ENCODE measurements around the gene ZCCHC9.
"Not testable (repeated sequence)": the region's sequence is repeated elsewhere in the genome, so short reads cannot be mapped to it uniquely, and the experiment has no call there.

Gene ZCCHC9, protein sequence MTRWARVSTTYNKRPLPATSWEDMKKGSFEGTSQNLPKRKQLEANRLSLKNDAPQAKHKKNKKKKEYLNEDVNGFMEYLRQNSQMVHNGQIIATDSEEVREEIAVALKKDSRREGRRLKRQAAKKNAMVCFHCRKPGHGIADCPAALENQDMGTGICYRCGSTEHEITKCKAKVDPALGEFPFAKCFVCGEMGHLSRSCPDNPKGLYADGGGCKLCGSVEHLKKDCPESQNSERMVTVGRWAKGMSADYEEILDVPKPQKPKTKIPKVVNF

DNA sequence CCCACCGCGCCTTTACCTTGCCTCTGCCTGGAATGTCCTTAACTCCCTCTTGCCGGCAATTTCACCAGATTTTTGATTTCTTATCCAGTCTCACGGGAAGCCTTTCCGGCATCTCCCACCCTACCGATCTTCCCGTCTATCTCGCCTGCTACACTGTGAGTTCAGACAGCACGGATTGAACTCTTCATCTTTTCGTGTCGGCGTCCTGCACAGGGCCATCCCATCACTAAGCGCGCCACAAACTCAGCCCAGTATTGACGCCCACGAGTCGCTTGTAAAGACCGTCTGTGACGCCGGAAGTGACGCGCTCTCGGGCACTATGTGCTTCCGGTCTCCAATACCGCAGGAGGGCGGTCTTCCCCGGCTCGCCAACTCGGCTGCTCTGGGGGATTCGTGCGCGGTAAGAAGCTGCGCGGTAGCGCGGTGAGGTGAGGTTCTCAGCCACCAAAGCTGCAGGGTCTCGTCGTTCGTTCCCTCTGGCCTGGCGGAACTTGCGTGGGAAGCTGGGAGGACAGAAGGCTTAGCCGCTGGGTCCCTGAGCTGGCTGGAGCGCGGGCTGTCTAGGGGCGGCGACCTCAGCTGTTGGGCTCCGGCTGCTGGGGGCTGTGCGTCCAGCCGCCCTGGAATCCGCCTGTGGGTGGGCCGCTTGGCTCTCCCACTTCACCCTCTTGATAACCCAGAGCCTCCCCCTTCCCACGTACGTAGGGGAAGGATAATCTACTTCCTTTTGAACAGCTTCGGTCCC, at the start of gene ZCCHC9:
Gene ZCCHC9, plus strand, starts transcription at position 317 of the 745 bp plus-strand sequence. CDS start 3,171 bp downstream, outside the sequence.
- peak; percentile 78 for DNase-seq

- DNase-seq, result no peak
Measured at GRCh38 chr5:81251922-81252321, 49.5 kb upstream of the ZCCHC9 start.

GRCh38 chr5:81252904-81253303, 48.5 kb upstream of the ZCCHC9 start:
- DNase-seq, result no peak

DNA sequence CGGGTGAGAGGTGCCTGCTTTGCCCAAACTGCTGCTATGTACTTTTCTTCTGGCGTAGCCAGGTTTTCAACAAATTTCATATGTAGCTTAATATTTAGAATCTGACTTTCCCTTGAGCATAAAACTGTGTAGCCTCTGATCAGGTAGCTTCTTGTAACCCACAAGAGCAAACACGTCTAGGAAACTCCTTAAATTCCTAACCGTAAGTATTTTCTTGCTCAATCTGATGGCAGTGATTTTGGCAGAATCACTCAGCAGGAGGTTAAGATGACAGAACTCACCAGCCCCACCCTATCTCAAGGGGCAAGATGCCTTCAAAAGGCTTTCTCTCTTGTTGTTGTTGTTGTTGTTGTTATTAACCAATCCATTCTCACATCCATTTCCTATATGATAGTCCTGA, 47.5 kb upstream of the ZCCHC9 start:
- DNase-seq, result no peak

DNA sequence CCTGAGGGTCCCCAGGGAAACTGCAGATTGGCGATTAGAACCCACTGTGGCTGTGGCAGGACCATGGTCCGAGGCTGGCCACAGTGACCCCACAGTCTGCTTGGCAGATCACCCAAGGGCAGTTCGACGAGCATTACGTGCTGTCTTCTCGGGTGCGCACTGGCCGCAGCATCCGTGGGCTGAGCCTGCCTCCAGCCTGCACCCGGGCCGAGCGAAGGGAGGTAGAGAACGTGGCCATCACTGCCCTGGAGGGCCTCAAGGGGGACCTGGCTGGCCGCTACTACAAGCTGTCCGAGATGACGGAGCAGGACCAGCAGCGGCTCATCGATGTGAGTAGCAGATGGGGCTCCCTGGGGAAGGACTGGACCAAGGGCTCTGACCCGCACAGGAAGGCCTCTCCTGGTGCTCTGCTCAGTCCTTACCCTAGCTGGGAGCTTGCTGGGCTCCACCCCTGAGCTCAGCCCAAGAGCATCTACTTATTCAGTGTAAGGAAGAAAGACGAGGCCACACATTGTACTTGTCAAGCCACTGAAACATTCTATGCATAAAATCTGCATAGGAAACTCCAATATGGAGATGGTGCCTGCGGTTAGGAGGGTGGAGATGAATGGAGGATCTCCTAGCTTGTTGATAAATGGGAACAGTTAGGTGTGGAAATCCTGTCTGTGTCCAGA, 46.4 kb upstream of the ZCCHC9 start:
- no peak for DNase-seq

- no peak for DNase-seq
Measured at GRCh38 chr5:81256766-81257165, 44.6 kb upstream of the ZCCHC9 start.

DNA sequence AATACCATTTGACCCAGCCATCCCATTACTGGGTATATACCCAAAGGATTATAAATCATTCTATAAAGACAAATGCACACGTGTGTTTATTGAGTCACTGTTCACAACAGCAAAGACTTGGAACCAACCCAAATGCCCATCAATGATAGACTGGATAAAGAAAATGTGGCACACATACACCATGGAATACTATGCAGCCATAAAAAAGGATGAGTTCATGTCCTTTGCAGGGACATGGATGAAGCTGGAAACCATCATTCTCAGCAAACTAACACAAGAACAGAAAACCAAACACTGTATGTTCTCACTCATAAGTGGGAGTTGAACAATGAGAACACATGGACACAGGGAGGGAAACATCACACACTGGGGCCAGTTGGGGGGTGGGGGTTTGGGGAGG, 38.6 kb upstream of the ZCCHC9 start:
- not testable (repeated sequence) for DNase-seq

GRCh38 chr5:81265101-81265500, 36.3 kb upstream of the ZCCHC9 start:
- no peak for DNase-seq

DNA sequence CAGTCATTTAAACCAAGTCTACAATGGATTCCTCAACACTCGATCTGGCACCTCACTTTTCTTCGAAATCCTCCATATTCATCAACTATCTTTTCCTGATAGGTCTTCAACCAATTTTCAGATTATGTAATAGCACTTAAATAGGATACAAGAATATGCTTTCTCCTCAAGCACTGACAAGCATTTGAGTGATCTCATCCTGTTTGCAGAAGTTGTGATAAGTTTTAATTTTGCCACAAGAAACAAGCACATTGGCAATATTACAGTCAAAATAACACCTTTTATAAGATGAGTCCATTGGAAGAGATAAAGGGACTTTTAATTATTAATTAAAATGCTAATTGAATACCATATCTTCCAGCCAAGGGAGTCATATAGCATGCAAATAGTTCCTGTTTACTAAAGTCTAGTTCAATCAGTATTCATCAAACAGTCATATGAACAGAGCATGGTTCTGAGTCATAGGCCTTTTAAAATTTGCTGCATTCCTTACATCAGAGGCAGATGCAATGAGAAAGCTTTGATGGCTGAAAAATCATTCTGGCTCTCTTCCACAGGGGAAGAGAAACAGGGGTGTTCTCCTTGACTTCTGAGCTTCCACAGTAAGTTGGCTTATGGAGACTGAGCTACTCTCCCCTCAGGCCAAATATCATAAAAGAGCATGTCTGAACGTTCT, 32.7 kb upstream of the ZCCHC9 start:
- DNase-seq, result no peak

GRCh38 chr5:81269751-81270393, 31.5 kb upstream of the ZCCHC9 start:
- DNase-seq, result no peak

DNA sequence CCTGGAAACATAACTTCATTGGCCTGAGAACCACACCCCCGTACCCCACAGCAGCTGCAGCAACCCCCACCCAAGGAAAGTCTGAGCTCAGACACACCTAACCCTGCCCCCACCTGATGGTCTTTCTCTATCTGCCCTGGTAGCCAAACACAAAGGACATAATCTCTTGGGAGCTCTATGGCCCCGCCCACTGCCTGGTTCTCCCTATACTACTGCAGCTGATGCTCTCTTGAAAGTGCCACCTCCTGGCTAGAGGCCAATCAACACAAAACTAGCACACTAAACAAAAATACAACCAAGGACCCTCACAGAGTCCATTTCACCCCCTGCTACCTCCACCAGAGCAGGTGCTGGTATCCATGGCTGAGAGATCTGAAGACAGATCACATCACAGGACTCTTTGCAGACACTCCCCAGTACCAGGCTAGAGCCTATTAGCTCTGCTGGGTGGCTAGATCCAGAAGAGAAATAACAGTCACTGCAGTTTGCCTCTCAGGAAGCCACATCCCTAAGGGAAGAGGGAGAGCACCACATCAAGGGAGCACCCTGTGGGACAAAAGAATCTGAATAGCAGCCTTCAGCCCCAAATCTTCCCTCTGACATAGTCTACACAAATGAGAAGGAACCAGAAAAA, 30.9 kb upstream of the ZCCHC9 start:
- DNase-seq, result not testable (repeated sequence)

DNA sequence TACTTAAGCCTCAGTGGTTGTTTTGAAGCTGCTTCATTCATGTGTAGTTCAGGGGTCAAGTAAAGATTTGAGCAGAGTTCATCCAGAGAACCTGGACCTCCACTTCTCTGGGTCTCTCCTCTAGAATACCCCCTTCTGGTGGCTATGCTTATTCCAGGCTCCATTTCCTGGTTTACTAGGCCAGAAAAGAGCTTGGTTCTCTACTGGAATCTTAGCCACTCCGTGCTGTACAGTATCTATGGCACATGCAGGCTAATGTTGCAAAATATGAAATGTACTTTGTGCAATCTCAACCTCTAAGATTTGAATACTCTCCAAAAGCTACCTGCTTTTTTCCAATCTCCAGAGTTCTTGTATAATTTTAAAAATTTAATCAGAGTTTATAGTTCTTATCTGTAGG, 17.4 kb upstream of the ZCCHC9 start:
- DNase-seq, result no peak

DNA sequence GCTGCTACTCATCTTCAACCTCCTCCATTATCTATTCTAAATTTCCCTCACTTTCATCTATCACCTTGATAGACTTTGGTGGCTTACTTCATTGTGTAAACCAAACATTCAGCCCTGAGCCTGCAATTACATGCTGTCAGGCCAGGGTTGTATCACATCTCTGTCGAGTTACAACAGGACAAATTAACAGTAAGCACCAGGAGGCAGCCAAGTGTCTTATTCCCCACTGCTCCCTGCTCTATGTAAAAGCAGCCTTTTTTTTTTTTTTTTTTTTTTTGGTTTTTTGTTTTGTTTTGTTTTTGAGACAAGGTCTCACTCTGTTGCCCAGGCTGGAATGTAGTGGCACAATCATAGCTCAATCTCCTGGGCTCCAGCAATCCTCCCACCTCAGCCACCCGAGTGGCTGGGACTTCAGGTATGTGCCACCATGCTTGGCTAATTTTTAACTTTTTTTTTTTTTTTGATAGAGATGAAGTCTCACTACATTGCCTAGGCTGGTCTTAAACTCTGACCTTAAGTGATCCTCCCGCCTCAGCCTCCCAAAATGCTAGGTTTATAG, 15.2 kb upstream of the ZCCHC9 start:
- no peak for DNase-seq

GRCh38 chr5:81288021-81288433, 13.4 kb upstream of the ZCCHC9 start:
- DNase-seq, result no peak

- no peak for DNase-seq
Measured at GRCh38 chr5:81290146-81290545, 11.2 kb upstream of the ZCCHC9 start.

- DNase-seq, result no peak
Measured at GRCh38 chr5:81292130-81292529, 9.3 kb upstream of the ZCCHC9 start.

DNA sequence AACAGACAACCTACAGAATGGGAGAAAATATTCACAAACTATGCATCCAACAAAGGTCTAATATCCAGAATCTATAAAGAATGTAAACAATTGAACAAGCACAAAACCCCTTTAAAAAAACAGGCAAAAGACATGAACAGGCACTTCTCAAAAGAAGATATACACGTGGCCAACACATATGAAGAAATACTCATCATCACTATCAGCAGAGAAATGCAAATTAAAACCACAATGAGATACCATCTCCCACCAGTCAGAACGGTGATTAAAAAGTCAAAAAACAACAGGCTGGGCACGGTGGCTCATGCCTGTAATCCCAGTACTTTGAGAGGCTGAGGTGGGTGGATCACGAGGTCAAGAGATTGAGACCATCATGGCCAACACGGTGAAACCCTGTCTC, 7.4 kb upstream of the ZCCHC9 start:
- not testable (repeated sequence) for DNase-seq

- no peak for DNase-seq
Measured at GRCh38 chr5:81297531-81297930, 3.9 kb upstream of the ZCCHC9 start.

- no peak for DNase-seq
Measured at GRCh38 chr5:81300921-81301270, 491 bp upstream of the ZCCHC9 start.

- DNase-seq, result no peak
Measured at GRCh38 chr5:81302596-81302995, 1.2 kb downstream of the ZCCHC9 start.

DNA sequence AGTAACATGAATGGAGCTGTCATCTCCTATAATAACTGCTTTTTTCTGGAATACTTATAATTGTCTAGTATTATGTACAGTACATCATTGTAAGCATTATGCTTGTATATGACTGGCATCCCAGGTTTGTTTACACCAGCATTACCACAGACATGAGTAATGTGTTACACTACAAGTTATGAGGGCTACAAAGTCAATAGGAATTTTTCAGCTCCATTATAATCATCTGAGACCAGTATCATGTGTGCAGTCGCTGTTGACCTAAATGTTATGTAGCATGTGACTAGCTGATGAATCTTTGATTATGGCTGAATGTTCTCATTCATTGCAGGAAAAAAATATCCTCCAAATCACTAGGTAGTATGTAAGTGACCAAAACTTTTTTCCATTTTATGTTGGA, 2.2 kb downstream of the ZCCHC9 start:
- no peak for DNase-seq

GRCh38 chr5:81305785-81306184, 4.4 kb downstream of the ZCCHC9 start:
- DNase-seq, result no peak
